ENCODE measurements around the gene SLC22A15.

GRCh38 chr1:116008656-116009390 lies 32.5 kb downstream of the SLC22A15 start:
- TF ChIP-seq TAF1 (IDR thresholded peaks at IDR 0.05; ENCODE audit: borderline replicate concordance, insufficient read depth, low read length): no peak
- TF ChIP-seq POLR2AphosphoS5 (IDR thresholded peaks at IDR 0.05; ENCODE audit: low read depth, low read length): no peak

Data from PFSK-1 (cell line).